ENCODE results near the gene CHN2.
"Not testable (repeated sequence)": the region's sequence is repeated elsewhere in the genome, so short reads cannot be mapped to it uniquely, and the experiment has no call there.

CHN2 gene

DNA sequence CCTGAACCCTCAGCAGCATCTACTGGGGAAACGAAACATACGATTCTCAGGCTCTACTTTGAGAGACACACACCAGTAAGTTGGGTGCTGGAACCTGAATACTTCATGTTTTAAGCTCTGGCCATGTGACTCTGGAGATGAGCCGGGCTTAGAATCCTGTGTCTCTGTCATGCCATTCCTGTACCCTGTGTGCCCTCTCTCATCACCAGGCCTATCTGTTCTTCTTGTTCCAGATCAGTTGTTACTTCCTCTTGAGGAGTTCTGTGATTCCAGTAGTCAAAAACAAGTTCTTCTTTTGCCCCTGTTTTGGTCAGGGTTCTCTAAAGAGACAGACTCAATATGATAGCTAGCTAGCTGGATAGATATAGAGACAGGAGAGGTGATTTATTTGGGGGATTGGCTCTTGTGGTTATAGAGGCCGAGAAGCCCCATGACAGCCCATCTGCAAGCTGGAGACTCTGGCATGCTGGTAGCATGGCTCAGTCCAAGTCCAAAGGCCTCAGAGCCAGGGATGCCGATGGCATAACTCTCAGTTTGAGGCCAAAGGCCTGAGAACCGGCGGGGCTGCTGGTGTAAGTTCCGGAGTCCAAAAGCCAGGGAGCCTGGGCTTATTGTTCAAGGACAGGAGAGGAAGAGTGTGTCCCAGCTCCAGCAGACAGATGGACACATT, 54.3 kb downstream of the CHN2 start:
- H3K4me3 ChIP-seq (ENCODE audit: low read length): no peak overlapping the region
- DNase-seq (ENCODE audit: low read depth, low spot score): no peak

DNA sequence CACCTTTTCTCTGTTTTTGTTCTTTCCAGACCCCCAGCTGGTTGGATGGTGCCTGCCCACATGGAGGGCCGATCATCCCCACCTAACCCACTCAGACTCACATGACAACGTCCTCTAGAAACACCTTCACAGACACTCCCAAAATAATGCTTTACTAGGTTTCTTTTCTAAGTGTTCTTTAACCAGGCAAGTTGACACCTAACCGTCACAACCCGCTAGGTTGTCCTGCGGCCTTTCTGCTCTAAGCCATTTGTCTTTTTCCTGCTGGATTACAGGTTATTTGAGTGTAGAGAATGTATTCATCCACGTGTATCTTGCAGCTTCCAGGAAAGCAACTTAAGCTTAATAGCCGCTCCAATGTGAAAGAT, 54.8 kb downstream of the CHN2 start:
- no peak overlapping the region for H3K4me3 ChIP-seq (ENCODE audit: low read length)
- no peak for DNase-seq (ENCODE audit: low read depth, low spot score)

DNA sequence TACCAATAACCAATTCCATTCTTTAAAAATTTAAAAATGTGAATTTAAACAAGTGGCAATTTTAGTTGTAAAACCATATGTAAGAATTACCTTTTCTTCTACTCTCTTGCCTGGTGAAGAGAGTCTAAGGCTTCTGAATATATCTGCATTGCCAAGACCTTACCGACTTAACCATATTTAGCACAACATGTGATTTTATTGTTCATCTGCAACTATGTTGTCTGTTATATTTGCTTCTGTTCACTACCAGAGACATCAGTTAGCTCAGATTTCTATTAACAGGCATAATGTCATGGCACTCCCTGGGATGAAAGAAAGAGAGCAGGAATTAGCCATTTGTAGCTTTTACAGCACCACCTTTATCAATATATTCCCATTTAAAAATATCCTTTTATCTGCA, 55.3 kb downstream of the CHN2 start:
- DNase-seq (ENCODE audit: low read depth, low spot score): no peak
- H3K4me3 ChIP-seq (ENCODE audit: low read length): no peak overlapping the region

DNA sequence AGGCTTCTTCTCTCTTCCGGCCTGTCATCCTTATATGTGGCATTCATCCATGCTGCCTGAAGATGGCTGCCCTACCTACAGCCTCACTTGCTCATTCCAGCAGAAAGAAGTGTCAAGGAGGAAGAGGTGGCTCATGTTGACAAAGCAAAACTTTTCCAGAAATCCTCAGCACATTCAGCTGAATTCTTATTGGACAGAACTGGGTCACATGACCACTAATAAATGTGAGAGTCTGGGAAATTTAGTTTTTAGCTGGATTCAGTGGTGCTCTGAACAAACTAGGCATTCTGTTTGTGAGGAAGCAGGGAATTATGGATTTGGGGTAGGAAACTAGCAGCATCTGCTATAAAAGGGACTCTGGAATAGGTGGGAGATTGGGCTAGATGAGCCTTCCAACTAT, 58.6 kb downstream of the CHN2 start:
- no peak for DNase-seq (ENCODE audit: low read depth, low spot score)
- H3K4me3 ChIP-seq (ENCODE audit: low read length): no peak overlapping the region

DNA sequence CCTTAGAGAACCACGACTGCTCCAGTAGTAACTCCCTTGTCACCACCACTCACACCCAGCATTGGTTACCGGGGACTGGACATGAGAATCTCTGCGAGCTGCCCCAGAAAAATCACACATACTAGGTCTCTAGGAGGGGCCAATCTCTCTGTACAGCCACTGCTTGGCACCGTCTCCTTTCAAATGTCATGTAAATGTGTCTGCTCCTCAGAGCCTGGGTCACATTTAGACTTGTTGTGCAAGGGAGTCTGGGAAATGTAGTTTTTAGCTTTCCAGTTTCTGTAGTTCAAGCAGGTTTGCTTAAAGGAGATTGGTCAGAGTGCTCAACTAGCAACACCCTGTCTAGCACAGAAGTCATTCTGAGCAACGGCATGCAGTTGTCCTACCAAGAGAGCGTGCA, 60.0 kb downstream of the CHN2 start:
- no peak overlapping the region for H3K4me3 ChIP-seq (ENCODE audit: low read length)
- DNase-seq (ENCODE audit: low read depth, low spot score): no peak

DNA sequence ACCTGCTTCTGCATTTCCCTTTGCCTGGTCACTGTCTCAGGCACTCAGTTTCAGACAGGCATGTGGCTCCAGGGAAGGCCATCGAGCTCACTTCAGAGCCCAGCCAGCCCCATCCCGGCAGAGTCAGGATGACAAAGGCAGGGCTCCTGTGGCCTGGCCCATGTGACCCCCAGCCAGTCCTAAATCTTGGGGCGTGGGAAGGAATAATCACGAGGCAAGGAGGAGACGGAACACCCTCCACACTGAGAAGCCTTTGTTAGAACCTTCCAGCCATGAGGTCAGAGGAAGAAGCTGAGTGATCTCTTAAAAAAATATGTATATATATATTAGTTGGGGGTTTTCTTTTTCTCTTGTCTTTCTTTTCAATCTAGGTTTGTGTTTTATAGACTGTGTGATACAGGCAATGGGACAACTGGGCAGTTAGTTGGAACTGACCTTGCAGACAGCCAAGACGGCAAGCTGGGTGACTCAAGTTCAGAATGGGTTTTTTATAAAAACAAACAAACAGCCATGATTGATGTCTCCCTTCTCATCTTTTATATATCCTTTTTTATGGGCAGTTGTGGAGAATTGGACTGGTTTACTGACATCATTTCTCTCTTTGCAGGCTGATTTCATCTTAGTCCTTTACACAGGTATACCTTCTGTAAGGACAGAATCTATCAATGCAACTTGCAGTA, 60.8 kb downstream of the CHN2 start:
- H3K4me3 ChIP-seq (ENCODE audit: low read length): no peak overlapping the region
- no peak for DNase-seq (ENCODE audit: low read depth, low spot score)

DNA sequence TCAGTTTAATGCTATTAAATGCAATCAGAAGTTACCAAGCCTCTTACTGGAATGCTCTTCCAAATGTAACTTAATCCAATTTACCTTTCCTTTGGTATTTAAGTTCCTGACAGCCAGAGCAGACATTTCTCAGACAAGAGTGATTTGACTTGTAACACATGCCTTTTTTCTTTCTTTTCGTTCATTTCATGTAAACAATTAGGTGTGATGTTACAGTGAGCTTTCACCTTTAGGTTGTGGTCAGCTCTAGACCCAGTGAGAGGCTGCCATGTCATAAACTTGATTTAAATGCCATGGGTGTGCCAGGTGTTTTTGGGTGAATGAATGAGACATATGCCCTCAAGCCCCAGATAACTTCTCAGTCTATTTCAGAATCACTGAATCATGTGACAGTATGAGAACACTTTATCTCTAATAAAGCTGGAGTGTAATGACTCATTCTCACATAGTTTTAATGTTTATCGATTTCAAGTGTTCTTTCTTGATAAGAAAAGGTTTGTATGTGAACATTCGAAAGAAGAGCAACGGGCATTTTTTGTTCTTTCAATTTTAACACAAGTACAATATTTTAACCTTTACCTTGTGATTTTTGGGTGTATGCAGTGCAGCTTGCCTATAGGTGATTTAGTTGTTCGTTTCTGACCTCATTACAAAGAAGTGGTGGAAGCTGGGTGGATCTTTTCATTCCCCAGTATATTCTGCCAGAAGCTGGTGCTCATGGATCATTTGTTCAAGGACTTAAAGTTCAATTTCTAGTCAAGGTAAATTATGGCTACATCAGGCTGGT, 61.5 kb downstream of the CHN2 start:
- DNase-seq (ENCODE audit: low read depth, low spot score): no peak
- H3K4me3 ChIP-seq (ENCODE audit: low read length): no peak overlapping the region

DNA sequence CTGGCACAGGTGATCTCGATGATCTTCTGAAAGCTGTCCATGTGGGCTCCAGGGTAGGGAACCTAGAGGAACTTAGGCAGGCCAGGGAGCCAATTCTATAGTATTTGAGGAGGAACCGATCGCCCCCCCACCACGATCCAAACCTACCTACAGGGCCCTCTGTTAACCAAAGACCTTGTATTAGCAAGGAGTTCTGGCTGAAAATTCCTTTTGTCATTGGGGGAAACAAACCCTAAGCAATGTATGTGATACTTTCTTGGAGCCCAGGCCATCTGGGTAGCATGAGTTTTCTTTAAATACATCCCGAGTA, 62.1 kb downstream of the CHN2 start:
- no peak overlapping the region for H3K4me3 ChIP-seq (ENCODE audit: low read length)
- no peak for DNase-seq (ENCODE audit: low read depth, low spot score)

DNA sequence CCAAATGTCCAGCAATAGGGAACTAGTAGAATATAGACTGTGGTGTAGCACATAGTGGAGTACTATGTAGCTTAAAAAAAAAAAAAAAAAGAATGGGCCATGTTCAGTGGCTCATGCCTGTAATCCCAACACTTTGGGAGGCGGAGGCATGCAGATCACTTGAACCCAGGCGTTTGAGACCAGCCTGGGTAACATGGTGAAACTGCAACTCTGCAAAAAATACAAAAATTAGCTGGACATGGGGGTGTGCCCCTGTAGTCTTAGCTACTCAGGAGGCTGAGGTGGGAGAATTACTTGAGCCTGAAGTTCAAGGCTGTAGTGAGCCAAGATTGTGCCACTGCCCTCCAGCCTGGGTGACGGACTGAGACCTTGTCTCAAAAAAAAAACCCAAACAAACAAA, 64.4 kb downstream of the CHN2 start:
- no peak for DNase-seq (ENCODE audit: low read depth, low spot score)
- no peak overlapping the region for H3K4me3 ChIP-seq (ENCODE audit: low read length)

DNA sequence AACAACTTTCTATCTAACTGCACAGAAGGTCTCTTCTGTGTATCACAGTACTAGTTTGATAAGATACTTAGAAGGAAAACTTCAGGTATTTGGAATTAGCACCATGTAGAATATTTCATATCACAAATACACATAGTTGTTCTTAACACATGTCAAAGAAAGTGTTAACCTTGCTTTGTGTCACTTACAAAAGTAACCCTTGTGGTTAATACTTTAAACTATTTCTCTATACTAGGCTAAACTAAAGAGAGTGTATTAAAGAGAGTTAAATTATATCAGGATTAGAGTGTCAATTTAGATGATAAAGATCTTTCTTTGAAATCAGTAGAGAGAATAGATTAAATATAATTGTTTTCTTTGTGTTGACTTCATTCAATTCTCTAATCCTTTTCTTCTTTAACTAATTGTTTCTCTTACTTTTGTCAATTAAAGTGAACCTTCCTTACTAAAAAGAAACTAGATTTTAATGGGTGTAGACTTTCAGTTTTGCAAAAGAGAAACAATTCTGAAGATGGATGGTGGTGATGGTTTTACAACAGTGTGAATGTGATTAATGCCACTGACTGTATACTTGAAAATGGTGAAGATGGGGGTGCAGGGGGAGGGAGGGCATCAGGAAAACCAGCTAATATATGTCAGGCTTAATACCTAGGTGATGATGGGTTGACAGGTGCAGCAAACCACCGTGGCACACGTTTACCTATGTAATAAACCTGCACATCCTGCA, 67.8 kb downstream of the CHN2 start:
- no peak for DNase-seq (ENCODE audit: low read depth, low spot score)
- no peak overlapping the region for H3K4me3 ChIP-seq (ENCODE audit: low read length)

DNA sequence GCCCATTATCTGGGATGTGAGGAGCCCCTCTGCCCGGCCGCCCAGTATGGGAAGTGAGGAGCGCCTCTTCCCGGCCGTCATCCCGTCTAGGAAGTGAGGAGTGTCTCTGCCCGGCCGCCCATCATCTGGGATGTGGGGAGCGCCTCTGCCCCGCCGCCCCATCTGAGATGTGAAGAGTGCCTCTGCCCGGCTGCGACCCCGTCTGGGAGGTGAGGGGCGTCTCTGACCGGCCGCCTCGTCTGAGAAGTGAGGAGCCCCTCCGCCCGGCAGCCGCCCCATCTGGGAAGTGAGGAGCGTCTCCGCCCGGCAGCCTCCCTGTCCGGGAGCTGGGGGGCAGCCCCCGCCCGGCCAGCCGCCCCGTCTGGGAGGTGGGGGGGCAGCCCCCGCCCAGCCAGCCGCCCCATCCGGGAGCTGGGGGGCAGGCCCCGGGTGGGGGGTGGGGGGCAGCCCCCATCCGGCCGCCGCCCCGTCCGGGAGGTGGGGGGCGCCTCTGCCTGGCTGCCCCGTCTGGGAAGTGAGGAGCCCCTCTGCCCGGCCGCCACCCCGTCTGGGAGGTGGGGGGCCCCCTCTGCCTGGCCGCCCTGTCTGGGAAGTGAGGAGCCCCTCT, 69.1 kb downstream of the CHN2 start:
- not testable (repeated sequence) for DNase-seq (ENCODE audit: low read depth, low spot score); H3K4me3 ChIP-seq (ENCODE audit: low read length)

DNA sequence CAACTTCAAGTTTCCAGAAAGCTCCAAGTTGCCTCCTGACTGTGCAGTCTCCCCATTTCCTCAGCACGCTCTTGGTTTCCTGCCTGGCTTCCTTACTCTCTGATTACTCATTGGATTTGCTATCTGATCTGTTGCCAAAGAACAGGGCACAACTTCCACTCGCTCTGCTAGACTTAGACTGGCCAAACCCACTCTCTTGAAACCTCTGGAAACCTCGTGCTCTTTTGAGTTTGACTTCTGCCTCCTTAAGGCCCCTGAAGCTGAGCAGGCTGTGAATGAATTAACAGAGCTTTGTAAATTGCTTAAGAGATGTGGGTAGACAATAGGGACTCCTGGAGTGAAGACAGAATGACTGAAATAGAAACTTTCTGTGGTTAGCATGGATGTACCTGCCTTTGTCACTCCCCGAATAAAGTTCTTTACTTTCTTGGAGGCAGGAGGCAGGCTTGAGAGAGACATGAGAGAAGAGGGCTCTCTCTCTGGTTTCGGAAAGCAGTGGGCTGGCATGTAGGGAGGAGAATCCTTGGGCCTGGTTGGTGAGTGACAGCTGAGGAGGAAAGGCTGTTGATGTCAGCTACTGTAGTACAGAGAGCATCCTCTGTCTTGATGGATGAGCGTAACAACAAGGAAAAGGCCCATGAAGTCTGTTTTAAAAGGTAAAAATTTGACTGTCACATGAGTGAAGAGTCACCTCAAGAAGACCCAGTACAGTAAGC, 70.8 kb downstream of the CHN2 start:
- H3K4me3 ChIP-seq (ENCODE audit: low read length): no peak overlapping the region
- no peak for DNase-seq (ENCODE audit: low read depth, low spot score)

DNA sequence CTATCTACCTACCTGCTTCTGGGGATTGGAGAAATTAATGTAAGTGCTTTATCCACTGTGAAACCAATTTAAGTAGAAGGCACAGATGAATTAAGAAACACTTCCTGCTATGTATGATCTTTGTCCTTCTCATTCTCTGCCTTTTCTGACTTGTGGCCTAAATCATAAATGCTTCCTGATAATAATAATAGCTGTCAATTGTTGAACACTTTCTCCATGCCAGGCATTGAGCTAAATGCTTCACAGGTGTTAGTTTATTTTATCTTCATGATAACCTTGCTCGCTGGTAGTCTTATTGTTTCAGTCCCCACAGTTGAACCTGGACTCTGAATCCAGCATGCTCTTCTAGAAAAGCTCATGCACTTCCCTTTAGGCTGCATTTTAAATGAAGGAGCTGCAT, 75.4 kb downstream of the CHN2 start:
- no peak overlapping the region for H3K4me3 ChIP-seq (ENCODE audit: low read length)
- DNase-seq (ENCODE audit: low read depth, low spot score): no peak

DNA sequence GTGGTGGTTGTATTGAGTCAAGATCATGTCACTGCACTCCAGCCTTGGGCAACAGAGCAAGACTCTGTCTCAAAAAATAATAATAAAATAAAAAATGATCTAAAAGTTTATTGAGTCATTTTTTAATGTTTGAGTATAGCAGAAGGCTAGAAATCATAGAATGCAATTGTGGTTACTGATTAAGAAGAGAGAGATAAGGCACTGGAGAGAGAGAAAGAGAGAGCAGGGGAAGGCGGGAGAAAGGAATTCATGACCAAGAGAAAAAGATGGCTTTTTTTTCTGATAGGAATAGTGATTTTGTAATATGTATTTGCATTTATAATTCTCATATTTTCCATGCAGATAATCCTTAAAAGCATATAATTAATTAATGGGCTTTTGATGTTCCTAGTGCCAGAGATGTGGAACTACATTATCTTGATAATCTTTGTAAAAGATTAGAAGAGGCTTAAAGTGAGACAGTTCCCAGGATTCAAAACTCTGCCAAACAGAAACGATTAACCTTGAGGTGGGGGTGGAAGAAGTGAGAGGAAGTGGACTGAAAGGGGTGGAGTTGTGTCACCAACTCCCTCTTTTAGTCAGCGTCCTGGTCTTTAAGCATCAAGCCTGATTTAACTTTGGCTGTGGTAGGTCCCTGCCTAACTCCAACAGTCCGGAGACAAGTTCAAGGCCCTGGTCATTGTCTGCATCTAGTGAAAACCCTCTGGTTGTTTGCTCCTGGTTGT, 76.2 kb downstream of the CHN2 start:
- no peak overlapping the region; the same call in 1 of the 2 replicates for H3K4me3 ChIP-seq (ENCODE audit: low read length)
- DNase-seq (ENCODE audit: low read depth, low spot score): no peak

DNA sequence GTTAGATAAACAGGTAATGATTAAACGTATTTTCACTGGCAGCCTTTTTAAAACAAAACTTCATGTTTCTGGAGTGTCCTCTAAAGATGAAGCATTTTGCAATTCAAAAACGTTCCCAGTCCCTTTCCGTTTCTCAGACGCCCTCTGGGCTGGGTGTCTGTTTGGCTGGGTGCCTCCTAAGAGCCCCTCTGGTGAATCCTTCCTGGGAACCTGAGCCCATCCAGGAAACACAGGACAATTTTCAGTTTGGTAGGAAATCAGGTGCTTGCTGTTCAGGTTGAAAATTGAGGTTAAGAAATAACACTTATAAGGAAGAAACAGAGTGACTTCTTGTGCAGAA, 76.7 kb downstream of the CHN2 start:
- no peak overlapping the region; the same call in 1 of the 2 replicates for H3K4me3 ChIP-seq (ENCODE audit: low read length)
- no peak for DNase-seq (ENCODE audit: low read depth, low spot score)

DNA sequence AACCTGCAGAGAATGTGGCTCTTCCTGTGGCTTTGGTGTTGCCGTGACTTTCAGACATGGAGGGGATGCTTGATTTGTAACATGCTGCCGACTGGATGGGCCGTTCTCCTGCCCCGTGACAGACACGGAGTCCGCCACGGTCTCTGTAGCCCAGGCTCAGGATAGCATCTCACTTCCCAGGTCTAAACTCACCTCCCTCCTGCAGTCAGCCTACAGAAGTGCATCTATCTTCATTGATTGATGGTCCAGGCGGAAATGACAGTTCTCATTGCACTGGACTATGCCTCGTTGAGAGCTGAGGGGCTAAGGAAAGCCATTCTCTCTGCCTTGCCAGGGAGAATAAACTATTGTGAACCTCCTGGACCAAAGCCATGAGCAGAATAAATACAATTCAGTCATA, 77.5 kb downstream of the CHN2 start:
- no peak for DNase-seq (ENCODE audit: low read depth, low spot score)
- no peak overlapping the region for H3K4me3 ChIP-seq (ENCODE audit: low read length)

DNA sequence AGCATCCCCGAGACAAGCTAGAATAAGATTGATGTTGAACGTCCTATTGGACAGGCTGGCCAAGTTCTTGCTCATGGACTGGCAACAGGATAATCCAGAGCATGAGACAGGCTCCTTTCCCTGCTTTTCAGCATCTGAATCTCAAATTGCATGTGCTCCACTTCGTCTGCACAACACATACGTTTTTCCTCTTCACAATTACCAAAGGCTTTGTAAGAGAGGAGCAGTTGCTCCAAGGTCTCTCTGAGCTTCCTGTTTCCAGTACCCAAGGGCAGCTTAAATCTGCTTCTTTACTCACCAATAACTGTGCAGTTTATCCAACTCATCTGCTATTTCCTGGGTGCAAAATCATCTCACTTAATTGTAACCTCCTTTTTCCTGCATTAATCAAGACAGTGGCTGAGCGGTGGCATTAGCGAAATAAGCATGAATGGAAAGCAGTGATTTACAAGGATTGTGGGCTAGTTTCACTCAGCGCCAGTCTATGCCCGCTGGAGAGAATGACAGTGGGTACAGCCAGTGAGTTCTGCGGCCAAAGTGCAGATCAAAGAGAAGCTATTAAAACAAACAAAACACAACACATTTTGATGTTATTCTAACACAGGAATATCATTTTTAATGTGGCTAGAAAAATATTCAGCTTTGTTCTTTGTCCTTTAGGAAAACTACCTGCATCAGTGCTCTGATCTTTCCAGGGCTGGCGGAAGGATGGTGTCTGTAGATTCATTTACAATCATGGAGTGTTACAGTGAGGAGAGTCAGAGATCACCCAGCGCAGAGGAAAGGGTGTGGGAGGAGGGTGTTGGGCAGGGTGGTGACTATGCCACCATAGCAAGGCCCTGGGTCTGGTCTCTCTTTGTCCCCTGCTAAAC, 79.8 kb downstream of the CHN2 start:
- no peak overlapping the region for H3K4me3 ChIP-seq (ENCODE audit: low read length)
- no peak for DNase-seq (ENCODE audit: low read depth, low spot score)

DNA sequence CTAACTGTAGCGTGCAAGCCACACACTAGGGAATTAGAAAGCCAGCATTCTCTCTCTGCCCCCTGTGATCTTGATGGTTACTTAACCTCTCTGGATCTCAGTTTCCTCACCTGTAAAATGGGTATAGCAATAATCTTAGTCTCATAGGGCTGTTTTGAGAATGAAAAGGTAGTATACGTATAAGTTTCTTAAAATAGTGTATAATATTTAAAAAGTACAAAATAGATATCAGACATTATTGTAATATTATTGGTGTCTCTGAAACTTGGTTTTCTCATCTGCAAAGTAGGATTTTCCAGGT, 80.4 kb downstream of the CHN2 start:
- H3K4me3 ChIP-seq (ENCODE audit: low read length): no peak overlapping the region
- no peak for DNase-seq (ENCODE audit: low read depth, low spot score)
